SK-N-MC (cell line): ENCODE results near the gene LRRC71.

Experiments used
- EZH2 ChIP-seq: fragments of 200-600 bp; sonication (generic); IDR thresholded peaks from one replicate; pipeline ENCODE4 v1.6.1; 2017; ENCODE audit warnings: antibody characterized with exemption
- FOXP2 ChIP-seq: optimal IDR thresholded peaks from 2 replicates; pipeline ENCODE3; 2011; ENCODE audit warnings: mild to moderate bottlenecking, moderate library complexity; ENCODE audit not compliant: insufficient read depth; ENCODE audit errors: extremely low read length, control extremely low read depth
- POLR2AphosphoS5 ChIP-seq: IDR thresholded peaks from 2 replicates; pipeline ENCODE4 v1.6.1; 2012; ENCODE audit warnings: mild to moderate bottlenecking, low read depth, low read length, borderline replicate concordance

DNA sequence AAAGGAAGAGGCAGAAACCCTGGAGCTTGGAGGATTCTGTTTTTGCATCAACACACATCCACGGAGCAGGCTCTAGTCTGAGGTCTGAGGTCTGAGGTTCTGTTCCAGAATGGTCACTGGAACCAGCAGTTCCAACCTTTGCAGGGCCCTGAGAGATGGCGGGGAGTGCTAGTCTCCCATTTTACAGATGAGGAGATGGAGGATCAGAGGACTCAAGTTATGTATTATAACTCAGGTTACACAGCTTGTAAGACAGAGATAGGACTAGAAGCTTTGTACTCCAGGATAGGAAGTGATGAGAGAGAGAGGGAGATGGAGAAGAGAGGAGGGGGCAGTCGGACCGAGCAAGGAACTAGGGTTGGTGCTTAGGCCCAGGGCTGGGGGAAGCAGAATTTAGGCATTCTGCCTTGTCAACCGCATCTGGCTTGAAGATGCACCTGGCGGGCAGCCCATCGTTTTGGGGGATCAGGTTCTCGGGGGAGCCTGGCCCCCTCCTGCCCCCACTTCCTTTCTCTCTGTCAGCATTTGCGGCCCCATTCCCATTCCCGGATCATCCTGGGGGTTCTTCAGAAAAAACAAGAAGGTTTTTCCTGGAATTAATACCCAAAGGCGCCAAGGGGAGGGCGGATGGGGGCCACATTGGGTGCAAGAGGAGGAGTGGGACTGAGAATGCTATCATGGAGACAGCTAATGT lies 21.3 kb upstream of the LRRC71 start:
- no peak for TF ChIP-seq POLR2AphosphoS5
- no peak for TF ChIP-seq EZH2
- TF ChIP-seq FOXP2 = no peak
